Activated CD8-positive, alpha-beta memory T cell treated with anti-CD3 and anti-CD28 coated beads, Interleukin-2, amount 50 U/mL, for 48 hours (primary cell): ENCODE measurements around the gene ZFYVE27.
A peak's percentile ranks its signal among the peaks of the same experiment; 100 is the strongest.

Experiments
- DNase-seq: peaks from one replicate; pipeline ENCODE4 v3.0.0-alpha.2; 2020

The ZFYVE27 gene

GRCh38 chr10:97748116-97748515 lies 11.2 kb downstream of the ZFYVE27 start:
- DNase-seq: no peak

GRCh38 chr10:97752956-97753355 lies 16.0 kb downstream of the ZFYVE27 start:
- DNase-seq: no peak

- DNase-seq: no peak
Observed at GRCh38 chr10:97754726-97755125, 17.8 kb downstream of the ZFYVE27 start.

GRCh38 chr10:97755718-97756117 lies 18.8 kb downstream of the ZFYVE27 start:
- no peak for DNase-seq

GRCh38 chr10:97757471-97757870 lies 20.5 kb downstream of the ZFYVE27 start:
- no peak for DNase-seq

- DNase-seq: peak; percentile 75
Observed at GRCh38 chr10:97759158-97759887, 22.4 kb downstream of the ZFYVE27 start.

GRCh38 chr10:97759946-97760345 lies 23.0 kb downstream of the ZFYVE27 start:
- DNase-seq: no peak

GRCh38 chr10:97760461-97761257 lies 23.7 kb downstream of the ZFYVE27 start:
- DNase-seq: no peak

GRCh38 chr10:97761331-97761865 lies 24.5 kb downstream of the ZFYVE27 start:
- DNase-seq: no peak

GRCh38 chr10:97762056-97762455 lies 25.1 kb downstream of the ZFYVE27 start:
- no peak for DNase-seq

- DNase-seq: no peak
Observed at GRCh38 chr10:97762816-97763215, 25.9 kb downstream of the ZFYVE27 start.

- no peak for DNase-seq
Observed at GRCh38 chr10:97763411-97763810, 26.5 kb downstream of the ZFYVE27 start.

GRCh38 chr10:97763947-97764346 lies 27.0 kb downstream of the ZFYVE27 start:
- no peak for DNase-seq

GRCh38 chr10:97764519-97764931 lies 27.6 kb downstream of the ZFYVE27 start:
- no peak for DNase-seq

- DNase-seq: no peak
Observed at GRCh38 chr10:97765201-97765600, 28.3 kb downstream of the ZFYVE27 start.

GRCh38 chr10:97766106-97766810 lies 29.3 kb downstream of the ZFYVE27 start:
- DNase-seq: no peak

- DNase-seq: no peak
Observed at GRCh38 chr10:97766996-97767924, 30.3 kb downstream of the ZFYVE27 start.

- DNase-seq: no peak
Observed at GRCh38 chr10:97768322-97769315, 31.7 kb downstream of the ZFYVE27 start.

GRCh38 chr10:97770255-97770654 lies 33.3 kb downstream of the ZFYVE27 start:
- no peak for DNase-seq

GRCh38 chr10:97771055-97771891 lies 34.3 kb downstream of the ZFYVE27 start:
- no peak for DNase-seq
